Measurements from ENCODE around the gene SLC7A10.
"Not testable (repeated sequence)": the region's sequence is repeated elsewhere in the genome, so short reads cannot be mapped to it uniquely, and the experiment has no call there.

The SLC7A10 gene

DNA sequence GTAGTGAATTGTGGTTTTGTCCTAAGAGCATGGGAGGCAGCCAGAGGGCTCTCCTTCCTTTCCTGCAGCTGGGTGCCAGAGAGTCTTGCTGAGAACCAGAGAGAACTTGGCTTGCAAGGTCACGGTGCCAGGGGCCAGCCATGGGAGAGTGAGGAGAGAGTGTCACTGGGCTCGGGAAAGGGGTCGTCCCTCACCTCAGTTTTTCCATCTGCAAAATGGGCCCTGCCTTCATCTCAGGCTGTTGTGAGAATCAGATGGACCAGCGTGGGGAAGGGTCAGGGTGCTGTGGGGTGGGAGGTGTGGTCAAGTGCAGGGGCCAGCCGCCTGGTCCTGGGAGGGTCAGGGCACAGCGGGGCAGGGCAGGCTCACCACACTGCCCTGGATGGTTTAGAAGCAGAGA is 24.2 kb downstream of the SLC7A10 start:
- DNase-seq: no peak

GRCh38 chr19:33199441-33200265 is 26.0 kb downstream of the SLC7A10 start:
- DNase-seq: no peak

DNA sequence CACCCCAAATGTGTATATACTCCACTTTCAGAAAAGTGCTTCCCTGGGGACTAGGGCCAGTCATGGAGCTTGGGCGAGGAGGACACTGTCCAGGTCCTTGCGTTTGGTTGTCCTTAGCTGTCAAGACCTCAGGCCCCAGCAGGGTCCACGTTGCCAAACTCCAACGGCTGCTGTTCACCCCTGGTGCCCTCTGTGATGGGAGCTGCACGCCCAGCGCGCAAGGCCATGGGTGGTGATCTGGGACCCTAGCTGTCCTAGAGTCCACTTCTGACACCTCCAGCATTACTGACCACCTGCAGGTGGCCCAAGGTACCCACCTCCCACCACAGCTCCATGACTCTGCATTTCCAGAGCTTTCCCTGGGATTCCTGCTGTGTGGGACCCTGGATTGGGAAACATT is 27.5 kb downstream of the SLC7A10 start:
- no peak for DNase-seq

DNA sequence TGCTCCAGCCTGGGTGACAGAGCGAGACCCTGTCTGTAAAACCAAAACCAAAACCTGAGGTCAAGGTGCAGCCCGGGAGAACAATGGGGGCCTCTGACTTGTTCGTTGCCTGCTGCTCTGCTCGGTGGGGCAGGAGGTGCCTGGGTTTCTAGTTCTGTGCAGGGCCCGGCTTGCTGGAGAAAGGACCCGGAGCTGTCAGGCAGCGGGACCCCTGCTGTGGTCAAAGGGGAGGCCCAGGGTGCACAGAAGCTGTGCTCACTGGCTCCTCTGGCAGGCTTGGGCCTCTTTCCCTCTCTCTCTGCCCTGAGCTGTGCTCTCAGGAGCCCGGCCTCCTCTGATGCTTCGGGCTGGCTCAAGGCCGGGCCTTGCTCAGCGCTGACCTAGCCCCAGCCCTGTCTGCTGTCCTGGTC is 28.1 kb downstream of the SLC7A10 start:
- DNase-seq: no peak

DNA sequence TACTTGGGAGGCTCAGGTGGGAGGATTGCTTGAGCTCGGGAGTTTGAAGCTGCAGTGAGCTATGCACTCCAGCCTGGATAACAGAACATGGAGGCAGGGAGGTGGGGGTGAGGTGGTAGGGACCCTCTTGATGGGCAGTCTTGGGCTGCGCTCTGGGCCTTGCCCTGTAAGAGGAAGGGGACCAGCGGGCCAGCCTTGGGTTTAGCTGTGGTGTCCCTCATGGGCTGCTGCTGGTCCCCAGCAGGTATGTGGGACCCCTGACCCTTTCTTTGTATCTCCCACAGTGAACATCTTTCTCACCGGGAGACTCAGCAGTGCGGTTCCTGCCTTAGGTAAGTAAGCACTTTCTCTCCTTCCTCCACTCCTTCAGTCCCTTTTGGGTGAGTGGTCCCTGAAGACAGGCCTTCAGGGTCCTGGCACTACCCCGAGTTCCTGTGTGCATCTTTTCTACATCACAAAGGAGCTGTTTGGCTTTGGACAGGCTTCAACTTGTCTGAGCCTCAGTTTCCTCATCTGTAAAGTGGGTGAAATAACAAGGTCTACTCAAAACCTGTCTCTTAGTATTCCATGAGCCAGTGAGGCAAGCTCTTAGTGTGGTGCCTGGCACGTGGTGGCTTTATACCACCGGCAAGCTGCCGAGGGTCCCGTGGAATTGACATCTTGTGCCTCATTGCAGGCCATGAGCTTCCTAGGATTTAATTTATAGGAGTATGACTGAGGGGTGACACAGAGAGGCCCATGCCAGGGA is 29.0 kb downstream of the SLC7A10 start:
- no peak for DNase-seq

DNA sequence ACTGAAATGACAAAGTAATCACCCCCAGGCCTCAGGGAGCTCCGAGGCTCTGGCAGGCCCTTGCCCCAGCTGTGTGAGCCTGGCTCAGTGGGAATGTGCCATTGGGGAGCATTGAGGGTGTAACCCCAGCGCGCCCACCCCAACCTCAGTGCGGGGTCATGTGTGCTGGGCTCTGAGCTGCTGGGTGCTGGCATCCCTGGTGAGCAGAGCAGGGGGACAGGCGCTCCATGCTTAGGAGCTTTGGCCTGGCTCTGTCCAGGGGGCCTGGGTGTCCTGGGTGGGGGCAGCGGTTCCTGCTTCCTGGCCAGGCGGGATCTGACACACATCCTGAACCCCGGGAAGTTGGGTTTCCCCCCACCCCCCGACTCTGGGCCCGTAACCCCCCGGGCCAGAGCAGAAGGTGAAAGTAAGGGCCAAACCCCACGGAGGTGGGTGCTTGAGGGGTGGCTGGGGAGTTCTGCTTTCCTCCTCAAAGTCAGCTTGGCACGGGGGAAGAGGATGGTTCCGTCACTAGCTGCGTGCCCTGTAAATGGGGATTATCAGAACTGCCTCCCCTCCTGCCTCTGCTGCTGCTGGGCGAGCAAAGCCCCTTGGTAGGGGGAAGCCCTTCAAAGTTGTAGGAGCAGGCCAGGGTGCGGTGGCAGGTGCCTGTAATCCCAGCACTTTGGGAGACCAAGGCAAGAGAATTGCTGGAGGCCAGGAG is 29.9 kb downstream of the SLC7A10 start:
- no peak for DNase-seq

DNA sequence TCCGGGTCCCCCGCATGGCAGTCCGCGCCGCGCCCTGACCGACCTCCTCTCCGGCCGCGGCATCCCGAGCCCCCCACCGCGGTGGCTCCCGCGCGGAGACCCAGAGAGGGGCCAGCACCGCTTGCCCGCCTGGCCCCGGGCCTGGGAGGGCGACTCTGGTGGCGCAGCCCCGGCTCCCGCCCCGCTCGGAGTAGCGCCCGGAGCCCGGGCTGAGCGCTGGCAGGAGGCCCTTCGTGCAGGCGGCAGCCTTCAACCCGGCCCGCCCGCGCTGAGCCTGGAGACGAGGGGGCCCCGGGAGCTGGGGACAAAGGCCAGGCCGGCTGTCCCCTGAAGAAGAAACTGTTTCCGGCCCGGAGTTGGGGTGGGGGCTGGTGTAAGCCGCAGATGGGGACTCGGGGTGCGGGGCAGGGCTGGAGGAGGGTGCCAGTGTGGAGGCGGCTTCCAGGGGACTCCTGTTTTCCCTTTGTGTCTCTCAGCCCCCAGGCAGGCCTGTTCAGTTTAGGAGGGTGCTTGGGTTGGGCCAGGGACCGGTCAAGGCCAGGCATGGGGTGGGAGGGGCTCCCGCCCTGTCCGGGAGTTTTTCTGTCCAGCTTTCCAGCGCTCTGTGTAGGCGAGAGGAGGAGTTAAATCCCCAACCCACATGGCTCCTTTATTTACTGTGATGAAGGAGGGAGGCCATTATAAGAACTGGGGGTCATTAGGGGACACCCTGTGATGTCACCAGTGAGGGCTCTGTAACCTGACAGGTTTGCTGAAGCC is 30.6 kb downstream of the SLC7A10 start:
- DNase-seq: no peak

DNA sequence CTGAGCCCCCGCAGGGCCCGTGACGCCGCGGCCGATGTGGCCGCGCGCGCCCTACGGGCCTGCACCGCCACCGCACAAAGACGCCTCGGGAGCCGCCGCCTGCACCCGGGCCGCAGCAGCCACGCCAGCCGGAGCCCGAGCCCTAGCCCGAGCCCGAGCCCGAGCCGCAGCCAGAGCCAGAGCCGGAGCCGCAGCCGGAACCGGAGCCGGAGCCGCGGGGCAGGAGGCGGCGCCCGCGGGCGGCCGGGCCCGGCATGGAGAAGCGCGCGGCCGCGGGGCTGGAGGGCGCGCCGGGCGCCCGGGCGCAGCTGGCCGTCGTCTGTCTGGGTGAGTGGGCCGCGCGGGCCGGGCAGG is 31.1 kb downstream of the SLC7A10 start:
- DNase-seq: no peak

- peak; percentile 43 for DNase-seq
Measured at GRCh38 chr19:33193865-33194362, 31.7 kb downstream of the SLC7A10 start, which contains the start of gene LRP3. LRP3 (plus strand) TSS chr19:33194330; CDS start chr19:33194786, 456 bp downstream.

DNA sequence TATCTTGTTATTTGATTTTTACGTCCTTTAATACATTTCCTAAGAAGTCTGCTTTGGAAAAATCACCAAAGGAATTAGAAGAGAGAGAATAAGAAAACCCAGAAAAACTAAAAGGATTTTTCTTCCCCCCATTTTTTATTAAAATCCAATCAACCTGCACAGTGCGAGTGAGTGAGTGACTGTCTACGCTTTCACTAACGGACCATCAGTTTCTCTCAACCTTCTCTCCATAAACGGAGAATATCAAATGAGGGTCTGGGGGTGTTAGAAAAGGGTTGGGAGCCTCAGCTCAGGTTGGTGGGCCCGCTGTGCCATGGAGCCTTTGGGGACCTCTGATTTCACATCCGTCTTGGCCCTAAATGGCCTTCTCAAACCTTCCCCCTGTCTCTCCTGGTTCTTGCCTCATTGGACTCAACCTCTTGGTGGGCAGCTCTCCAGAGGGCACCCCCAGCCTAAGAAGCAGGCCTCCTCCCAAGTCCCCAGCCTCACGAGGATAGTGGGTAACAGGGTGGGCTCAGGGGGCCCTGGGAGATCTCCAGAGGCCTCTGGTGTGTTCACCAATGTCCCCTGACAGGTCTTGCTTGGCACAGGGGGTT is 32.3 kb downstream of the SLC7A10 start:
- DNase-seq: no peak

DNA sequence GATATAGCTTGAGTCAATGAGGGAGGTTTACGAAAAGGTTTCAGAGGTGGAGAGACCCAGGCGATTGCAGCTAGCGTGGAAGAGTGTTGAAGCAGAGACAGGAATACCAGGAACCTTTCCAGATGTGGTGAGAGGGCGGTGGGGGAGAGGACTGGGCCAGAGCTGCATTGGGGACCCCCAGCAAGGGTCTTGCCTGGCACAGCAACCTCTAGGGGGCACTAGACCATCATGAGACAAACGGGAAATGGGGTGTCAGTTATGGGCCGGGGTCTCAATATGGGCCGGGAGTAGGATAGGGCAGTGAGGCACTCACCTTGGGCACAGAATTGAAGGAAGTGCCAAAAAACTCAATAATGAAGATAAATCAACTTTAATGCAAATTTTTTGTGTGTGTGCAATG is 33.6 kb downstream of the SLC7A10 start:
- no peak for DNase-seq

DNA sequence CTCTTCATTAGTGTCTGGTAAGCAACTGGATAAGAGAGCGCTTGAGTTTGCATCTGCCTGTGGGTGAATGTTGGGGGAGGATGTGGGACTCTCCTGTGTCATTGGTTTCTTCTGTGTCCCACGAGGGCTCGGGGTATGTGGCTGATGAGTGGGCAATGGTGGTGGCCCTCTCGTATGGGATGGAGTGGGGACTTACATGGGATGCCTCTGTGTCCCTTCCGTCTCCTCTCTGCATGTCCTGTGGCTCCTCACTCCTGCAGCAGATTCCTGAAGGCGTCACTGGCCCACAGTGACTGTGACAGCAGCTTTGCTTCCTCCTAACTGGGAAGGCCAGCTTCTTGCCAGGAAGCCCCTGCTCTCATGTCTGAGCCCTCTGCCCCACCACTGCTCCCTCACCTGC is 34.1 kb downstream of the SLC7A10 start:
- no peak for DNase-seq

GRCh38 chr19:33191092-33191491 is 34.6 kb downstream of the SLC7A10 start:
- DNase-seq: not testable (repeated sequence)

GRCh38 chr19:33189453-33189852 is 36.2 kb downstream of the SLC7A10 start:
- DNase-seq: no peak

- DNase-seq: no peak
Measured at GRCh38 chr19:33187183-33187540, 38.5 kb downstream of the SLC7A10 start.

DNA sequence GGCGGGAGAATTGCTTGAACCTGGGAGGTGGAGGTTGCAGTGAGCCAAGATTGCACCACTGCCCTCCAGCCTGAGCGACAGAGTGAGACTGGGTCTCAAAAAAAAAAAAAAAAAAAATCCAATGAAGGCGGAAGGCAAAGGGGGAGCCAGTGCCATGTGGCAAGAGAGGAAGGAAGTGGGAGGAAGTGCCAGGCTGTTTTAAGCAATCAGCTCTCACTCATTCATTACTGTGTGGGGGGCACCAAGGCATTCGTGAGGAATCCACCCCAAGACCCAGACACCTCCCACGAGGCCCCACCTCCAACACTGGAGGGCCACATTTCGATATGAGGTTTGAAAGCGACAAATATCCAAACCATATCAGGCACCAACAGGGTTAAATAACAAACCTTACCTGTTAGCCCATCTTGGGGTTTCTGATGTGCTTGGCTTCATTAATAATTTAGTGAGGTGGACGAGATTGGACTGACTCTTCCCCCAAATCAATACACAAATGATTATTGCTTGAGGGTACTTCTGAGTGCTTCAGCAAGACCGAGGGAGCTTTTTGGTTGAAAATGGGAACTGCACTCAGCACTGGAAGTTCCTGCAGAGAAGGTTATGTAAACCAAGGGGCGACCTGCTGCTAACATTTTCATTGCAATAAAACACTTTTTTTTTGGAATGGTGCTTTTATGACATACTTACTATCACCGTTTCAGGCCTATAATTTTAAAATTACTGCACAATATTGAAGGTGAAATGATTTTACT is 39.0 kb downstream of the SLC7A10 start:
- DNase-seq: no peak

DNA sequence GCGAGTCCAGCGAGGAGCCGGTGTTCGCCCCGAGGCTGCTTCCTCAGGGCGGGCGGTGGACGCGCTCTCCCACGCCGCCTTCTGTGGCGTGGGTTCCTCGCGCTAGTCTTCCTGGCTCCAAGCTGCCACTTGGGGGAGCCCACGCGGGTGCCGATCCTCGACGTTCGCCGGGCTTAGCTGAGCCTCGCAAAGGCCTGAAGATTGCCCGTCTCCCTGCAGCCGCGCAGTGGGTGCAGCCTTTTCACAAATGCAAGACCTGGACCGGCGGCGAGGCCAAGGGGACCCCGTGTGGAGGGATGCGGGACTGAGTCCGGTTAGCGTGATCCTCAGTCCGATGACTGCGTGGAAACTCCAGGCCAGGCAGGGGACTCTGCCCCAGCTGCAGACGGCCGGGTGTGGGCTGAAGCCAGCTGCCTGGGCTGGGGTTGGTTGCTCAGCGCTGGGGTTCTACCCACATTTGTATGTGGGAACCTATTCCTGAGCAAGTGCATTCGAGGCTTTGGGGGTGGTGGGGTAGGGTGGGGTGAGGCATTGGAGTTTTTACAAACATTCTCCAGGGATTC is 48.2 kb downstream of the SLC7A10 start:
- no peak for DNase-seq

- peak; percentile 95 for DNase-seq
Measured at GRCh38 chr19:33176670-33177416, 48.8 kb downstream of the SLC7A10 start.

GRCh38 chr19:33175886-33176669 is 49.6 kb downstream of the SLC7A10 start:
- no peak for DNase-seq

All from NCI-H2171 (cell line).